GM21528 (cell line): Measurements from ENCODE around the gene AGBL2.
"Not testable (repeated sequence)": the region's sequence is repeated elsewhere in the genome, so short reads cannot be mapped to it uniquely, and the experiment has no call there.

Experiments used
- ATAC-seq: cut with Tn5 transposase; IDR thresholded peaks from one replicate; pipeline ENCODE4 v1.9.1; 2021; ENCODE audit warnings: mild to moderate bottlenecking, moderate library complexity; ENCODE audit not compliant: unreplicated experiment, low FRiP score

Gene AGBL2

GRCh38 chr11:47705721-47706120 is 9.4 kb downstream of the AGBL2 start:
- ATAC-seq, result no peak

- ATAC-seq, result no peak
Observed at GRCh38 chr11:47691979-47692378, 23.2 kb downstream of the AGBL2 start.

- no peak for ATAC-seq
Observed at GRCh38 chr11:47689480-47689879, 25.7 kb downstream of the AGBL2 start.

GRCh38 chr11:47688991-47689390 is 26.2 kb downstream of the AGBL2 start:
- ATAC-seq, result no peak

GRCh38 chr11:47688111-47688510 is 27.1 kb downstream of the AGBL2 start:
- no peak for ATAC-seq

GRCh38 chr11:47686704-47687103 is 28.5 kb downstream of the AGBL2 start:
- not testable (repeated sequence) for ATAC-seq

- ATAC-seq, result no peak
Observed at GRCh38 chr11:47686151-47686550, 29.0 kb downstream of the AGBL2 start.

GRCh38 chr11:47675851-47676250 is 39.3 kb downstream of the AGBL2 start:
- no peak for ATAC-seq

GRCh38 chr11:47672283-47672730 is 42.9 kb downstream of the AGBL2 start:
- ATAC-seq, result no peak

- no peak for ATAC-seq
Observed at GRCh38 chr11:47669856-47670255, 45.3 kb downstream of the AGBL2 start.

- no peak for ATAC-seq
Observed at GRCh38 chr11:47668665-47669064, 46.5 kb downstream of the AGBL2 start.

- ATAC-seq, result no peak
Observed at GRCh38 chr11:47667555-47667954, 47.6 kb downstream of the AGBL2 start.

GRCh38 chr11:47667135-47667534 is 48.0 kb downstream of the AGBL2 start:
- no peak for ATAC-seq

GRCh38 chr11:47664936-47665335 is 50.2 kb downstream of the AGBL2 start:
- ATAC-seq, result not testable (repeated sequence)

- ATAC-seq, result no peak
Observed at GRCh38 chr11:47661245-47661644, 53.9 kb downstream of the AGBL2 start.

- ATAC-seq, result no peak
Observed at GRCh38 chr11:47659276-47659675, 55.9 kb downstream of the AGBL2 start.

GRCh38 chr11:47656260-47656885 is 58.8 kb downstream of the AGBL2 start:
- ATAC-seq, result no peak

- no peak for ATAC-seq
Observed at GRCh38 chr11:47651818-47652469, 63.2 kb downstream of the AGBL2 start.

- no peak for ATAC-seq
Observed at GRCh38 chr11:47649276-47649675, 65.9 kb downstream of the AGBL2 start.

GRCh38 chr11:47646019-47646418 is 69.2 kb downstream of the AGBL2 start:
- ATAC-seq, result no peak

- ATAC-seq, result no peak
Observed at GRCh38 chr11:47645500-47645899, 69.7 kb downstream of the AGBL2 start.
